HG02943 (cell line): ENCODE data around the gene CIRBP.

Experiments used
- ATAC-seq: cut with Tn5 transposase; IDR thresholded peaks from one replicate; pipeline ENCODE4 v1.9.1; 2021; ENCODE audit warnings: mild to moderate bottlenecking, low read depth, moderate library complexity; ENCODE audit not compliant: unreplicated experiment

CIRBP gene

GRCh38 chr19:1266129-1266915, 2.8 kb upstream of the CIRBP start:
- peak; percentile 29 for ATAC-seq

- peak; percentile 21 for ATAC-seq
These were observed 2.1 kb upstream of the CIRBP start for GRCh38 chr19:1266916-1267476.

- ATAC-seq, result no peak
These were observed 1.5 kb upstream of the CIRBP start for GRCh38 chr19:1267477-1268225.

GRCh38 chr19:1268226-1269064, 687 bp upstream of the CIRBP start:
- no peak for ATAC-seq

GRCh38 chr19:1269478-1270212, 513 bp downstream of the CIRBP start:
- ATAC-seq, result peak; percentile 16

GRCh38 chr19:1270213-1270853, 1.2 kb downstream of the CIRBP start:
- ATAC-seq, result no peak

GRCh38 chr19:1270854-1271527, 1.9 kb downstream of the CIRBP start:
- ATAC-seq, result no peak

- ATAC-seq, result no peak
These were observed 2.6 kb downstream of the CIRBP start for GRCh38 chr19:1271528-1272422.

- no peak for ATAC-seq
These were observed 3.5 kb downstream of the CIRBP start for GRCh38 chr19:1272423-1273262.

GRCh38 chr19:1273263-1274041, 4.3 kb downstream of the CIRBP start:
- no peak for ATAC-seq

GRCh38 chr19:1274081-1274851, 5.1 kb downstream of the CIRBP start:
- no peak for ATAC-seq

GRCh38 chr19:1274852-1275259, 5.7 kb downstream of the CIRBP start:
- ATAC-seq, result peak; percentile 3

- peak; percentile 66 for ATAC-seq
These were observed 6.3 kb downstream of the CIRBP start, which contains the start of gene FAM174C for GRCh38 chr19:1275260-1275975. Gene FAM174C (plus strand): TSS chr19:1275530. CDS start chr19:1275550, 20 bp downstream.

- no peak for ATAC-seq
These were observed 7.0 kb downstream of the CIRBP start for GRCh38 chr19:1275976-1276627.
